H1 (cell line): ENCODE measurements around the gene ZNF691. TPM values are rescaled to one million over a fixed set of nuclear protein-coding genes. Genes with fewer than 3 reads are reported as not detected.

Experiments
- SP1 ChIP-seq: IDR thresholded peaks from 2 replicates; pipeline ENCODE4 v1.6.1; 2011; ENCODE audit warnings: low read depth, low read length
- polyA plus RNA-seq, 7 experiments: library from polyadenylated mRNA; depleted of rRNA in 3 of 7; stranded (reverse) in 5 of 7; unstranded in 2 of 7; fragments of >200 nt in 5 of 7; fragments of 200-250 nt in 2 of 7; gene quantifications; 1 replicate in 5 of 7; 2 replicates in 1 of 7; 4 replicates in 1 of 7; pipeline versions ENCODE4 v1.2.1 to v1.2.3, GENCODE V29; 2011 to 2013; ENCODE audit warnings: missing spikeins in 2 of 7, mixed read lengths in 2 of 7
- total RNA-seq: library from RNA; stranded (reverse); fragmentation: NEBNext Ultra II Directional; extraction: Animal tissue kit (Norgen Biotek cat#: 25700); gene quantifications from 2 replicates; pipeline ENCODE4 v1.2.1, GENCODE V29; 2021

Gene ZNF691
- total and polyA plus RNA-seq, 2 of the 8 experiments (the other 6 are each of a cell fraction or from before 2014, with no cell fraction given) = 19.5 TPM

DNA sequence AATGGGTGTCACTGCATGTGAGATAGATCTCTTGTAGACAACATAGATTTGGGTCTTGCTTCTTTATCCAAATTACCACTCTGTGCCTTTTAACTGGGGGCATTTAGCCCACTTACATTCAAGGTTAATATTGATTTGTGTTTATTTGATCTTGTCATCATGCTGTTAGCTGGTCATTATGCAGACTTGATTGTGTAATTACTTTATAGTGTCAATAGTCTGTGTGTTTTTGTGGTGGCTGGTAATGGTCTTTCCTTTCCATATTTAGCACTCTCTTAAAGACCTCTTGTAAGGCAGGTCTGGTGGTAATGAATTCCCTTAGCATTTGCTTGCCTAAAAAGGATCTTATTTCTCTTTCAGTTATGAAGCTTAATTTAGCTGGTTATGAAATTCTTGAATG is 29.6 kb downstream of the ZNF691 start (continued):
- no peak for TF ChIP-seq SP1
